ENCODE data around the gene SRPRB.

Gene SRPRB

DNA sequence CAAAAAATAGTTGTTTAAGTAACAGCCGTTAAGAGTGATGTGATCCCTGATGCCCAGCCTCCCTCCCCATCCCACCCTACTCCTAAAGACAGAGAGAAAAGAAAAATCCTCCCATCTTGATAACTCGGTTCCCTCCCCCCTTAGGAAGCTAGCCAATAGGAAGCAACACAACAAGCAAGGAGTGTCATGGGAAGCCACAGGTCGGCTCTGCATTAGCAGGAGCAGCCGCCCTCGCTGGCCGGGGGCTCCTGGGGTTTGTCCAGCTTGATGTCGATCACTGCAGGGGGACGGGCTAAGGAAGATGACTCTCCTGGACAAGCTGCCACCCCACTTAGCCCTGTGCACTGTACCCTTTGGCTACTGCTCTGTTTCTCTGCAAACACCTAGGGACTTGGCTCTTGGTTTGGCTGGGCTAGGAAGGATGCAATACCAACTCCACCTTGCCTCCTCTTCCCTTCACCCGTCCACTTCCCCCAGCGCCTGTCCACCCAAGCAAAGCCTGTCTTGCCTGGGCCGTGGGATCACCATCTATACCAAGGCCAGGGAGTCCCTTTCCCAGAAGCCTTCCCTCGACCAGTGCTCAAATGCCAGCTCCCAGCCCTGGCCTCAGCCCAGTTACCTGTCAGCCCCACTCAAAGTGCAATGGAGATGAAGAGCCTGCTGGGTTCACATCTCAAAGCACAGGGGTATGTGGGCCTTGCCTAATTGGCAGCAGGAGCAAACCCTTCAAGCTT lies 23.1 kb downstream of the SRPRB start:
- no peak for DNase-seq

DNA sequence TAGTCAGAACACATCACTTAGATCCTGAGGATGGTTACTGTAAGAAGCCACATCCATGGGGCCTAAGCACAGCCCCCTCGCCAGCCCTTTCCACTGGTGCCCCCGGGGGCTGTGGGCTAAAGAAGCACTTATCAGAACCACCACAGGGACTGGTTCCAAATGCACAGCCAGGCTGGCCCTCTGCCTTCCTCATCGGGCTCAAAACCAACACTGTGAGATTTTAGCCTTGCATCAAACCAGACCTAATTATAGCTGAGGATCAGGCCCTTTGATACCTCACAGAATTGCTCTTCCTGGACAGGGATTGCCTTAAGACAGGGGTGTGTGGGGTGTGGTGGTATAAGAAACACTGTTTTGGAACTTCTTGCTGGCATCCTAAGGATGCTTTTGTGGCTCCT lies 23.7 kb downstream of the SRPRB start:
- no peak for DNase-seq

DNA sequence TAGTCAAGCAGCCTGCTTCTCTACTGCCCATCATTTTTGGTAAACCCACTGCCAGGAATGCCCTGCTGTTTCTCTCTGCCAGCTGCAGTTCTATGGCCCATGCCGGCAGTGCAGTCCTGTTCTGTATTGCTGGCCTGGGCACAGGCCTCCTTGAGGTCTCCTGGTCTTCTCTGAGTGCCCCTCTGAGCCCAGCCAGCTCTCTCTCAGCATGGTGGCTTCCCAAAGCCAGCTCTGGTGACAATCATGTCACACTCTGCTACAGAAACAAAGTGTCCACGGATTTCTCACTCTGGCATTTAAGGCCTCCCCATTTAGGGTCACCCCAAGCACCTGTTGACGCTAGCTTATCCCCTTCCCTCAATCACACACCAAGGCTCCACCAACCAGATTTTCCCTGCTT lies 24.5 kb downstream of the SRPRB start:
- no peak for DNase-seq

DNA sequence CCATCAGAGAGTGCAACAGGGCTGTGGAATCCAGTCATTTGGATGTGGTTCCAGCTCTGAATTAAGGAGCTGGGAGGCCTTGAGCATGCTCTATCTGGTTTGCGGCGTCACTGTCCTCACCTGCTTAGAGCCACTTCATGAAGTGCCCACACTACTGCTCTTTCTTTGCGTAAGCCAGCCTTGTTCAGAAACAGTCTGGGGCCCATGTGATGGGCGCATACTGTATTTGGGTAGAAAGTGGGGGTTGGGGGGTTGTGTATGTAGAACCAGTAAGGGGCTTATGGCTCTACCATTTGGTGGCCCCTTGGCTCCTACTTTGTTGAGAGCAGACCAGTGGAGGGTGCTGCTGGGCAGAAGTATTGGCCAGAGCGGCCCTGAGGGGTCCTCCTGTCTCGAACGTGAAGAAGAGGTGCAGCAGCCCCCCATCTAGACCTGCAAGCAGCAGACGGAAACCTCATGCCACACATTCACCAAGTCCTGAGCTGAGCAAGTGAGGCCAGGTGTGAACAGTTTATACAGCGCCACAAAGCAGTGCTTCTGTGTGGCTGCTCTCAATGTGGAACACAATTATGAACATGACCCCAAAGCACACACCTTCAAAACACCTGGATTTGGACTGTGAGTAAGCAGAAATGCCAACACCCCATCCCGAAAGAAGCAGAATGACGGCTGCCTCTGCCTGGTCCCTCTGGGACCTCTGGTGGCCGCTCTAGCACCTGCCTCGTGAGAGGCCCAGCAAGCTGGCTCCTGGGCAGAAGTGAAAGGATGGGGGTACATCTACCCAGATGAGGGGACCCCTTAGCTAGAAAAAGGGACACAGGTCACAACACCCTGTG lies 26.6 kb downstream of the SRPRB start:
- DNase-seq, result no peak

DNA sequence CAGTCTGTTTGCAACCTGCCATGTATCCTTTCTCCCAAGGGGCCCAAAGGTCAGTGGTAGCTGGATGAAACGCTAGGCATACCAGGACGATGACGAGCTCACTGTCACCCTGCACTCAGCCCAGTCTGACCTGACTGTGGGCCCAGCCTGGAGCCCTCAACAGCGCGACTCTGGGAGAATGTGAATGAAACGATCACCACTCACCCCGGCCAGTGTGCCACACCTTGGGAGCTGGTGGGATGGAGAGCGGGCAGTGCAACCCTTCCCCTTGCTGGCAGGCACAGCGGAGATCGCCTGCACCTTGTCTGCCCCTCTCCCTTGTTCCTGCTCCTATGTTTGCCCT lies 27.2 kb downstream of the SRPRB start:
- no peak for DNase-seq

DNA sequence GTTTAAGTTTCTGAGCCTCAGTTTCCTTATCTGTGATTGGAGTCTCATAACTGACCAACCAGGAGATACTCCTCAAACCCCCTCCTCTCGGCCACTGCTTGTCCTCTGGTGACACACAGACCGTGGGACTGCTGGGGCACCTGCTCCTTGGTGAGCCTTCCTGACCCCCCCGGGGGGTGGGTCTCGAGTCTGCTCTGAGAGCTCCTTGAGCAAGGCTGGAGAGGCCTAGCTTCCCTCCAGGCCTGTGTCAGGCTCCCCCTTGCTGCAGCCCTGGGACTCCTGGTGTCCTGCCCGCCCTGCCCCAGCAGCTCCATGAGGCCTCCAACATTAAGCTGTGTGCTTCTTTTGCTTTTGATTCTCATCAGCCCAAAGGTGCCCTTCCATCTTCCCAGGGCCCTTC lies 27.7 kb downstream of the SRPRB start:
- no peak for DNase-seq

DNA sequence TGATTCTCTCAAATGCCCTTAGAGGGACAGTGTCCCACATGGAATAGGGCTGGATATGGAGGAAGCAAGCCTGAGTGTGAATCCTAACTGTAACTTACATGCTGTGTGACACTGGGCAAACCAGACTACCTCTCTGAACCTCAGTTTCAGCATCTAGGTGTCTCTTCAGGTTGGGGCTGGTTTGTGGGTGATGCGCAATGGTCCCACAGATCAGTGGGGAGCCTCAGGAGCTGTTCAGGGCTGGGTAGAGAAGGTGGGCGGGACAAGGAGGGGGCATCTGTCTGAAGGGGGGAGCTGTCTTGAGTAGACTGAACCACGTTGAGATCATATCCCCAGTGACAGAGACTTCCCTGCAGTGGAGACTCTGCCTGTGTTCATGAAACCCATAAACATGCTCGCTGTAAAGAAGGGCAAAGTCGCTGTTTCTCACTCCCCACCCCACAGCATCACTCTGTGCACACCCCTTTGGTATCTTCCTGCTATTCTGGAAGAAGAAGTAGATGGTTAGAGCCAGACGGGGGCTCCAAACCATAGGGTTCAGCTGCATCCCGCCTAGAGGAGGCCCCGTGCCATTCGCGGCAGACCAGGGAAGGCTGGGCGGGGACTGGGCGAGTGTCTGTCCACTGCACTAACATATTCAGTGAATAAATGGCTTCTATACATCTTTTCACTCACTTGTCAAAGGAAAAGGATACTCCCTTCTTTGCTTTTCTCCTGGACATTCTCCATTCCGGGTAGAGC lies 28.4 kb downstream of the SRPRB start:
- no peak for DNase-seq

DNA sequence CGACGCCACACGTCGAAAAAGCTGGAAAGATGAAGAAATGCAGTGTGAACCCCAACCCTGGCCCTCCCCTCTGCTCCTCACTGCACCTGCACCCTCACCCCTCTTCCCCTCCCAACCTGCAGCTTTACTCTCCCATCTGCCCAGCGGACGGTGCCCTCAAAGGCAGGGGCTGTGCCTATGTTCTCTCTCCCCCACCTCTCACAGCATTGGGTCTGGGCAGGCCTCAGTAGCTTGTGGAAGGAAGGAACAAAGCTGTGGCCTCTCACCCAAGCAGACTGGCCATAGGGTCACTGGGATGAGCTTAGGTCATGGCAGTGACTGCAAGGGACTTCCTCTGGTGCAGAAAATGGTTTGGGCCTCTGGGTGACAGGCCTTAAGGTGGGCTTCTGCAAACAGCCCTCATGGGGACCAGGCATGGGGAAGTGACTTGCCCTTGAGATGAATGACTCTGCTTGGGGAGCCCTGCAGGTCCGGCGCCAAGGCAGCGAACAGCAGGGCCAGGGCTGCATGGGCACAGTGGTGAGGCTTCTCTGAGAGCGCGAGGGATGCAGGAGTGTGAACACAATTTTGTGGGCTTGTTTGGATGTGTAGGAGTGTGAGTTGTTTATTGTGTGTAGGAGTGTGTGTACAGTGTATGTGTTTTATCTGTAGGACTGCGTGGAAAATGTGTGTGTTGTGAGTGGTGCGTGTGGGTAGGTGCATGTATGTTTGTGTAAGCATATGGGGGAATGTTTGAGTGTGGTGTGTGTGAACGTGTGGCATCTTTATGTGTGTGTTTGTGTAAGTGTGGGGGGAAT lies 29.2 kb downstream of the SRPRB start:
- no peak for DNase-seq

DNA sequence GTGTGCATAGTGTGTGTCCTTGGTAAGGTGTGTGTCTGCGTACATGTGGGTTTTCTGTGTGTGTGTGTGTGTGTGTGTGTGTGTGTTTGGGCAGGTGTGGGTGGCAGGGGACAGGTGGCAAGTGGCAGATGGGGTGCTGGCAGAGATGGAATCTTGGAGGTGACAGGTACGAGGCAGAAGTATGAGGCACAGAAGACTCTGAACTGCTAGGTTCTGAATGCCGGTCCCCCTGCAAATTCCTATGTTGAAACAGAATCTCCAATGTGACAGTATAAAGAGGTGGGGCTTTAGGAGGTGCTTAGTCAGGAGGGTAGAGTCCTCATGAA lies 29.8 kb downstream of the SRPRB start:
- no peak for DNase-seq

DNA sequence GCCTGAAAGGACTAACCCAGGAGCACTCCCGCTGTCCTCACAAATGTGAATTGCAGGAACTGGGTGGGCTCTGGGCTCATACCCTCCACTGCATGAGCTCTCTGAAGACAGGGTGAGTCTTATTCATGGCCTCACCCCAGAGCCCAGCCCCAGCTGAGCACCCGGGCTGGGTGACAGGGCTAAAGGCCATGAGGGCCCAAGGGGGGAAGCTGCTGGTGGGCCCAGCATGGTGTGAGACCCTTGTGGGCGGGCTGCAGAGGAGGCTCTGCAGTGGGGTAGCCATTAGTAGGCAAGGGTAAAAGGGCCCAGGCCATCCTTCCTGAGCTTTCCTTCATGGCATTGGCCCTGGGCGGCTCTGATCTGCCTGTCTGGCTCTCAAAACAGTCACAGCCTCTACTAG lies 30.3 kb downstream of the SRPRB start:
- DNase-seq, result no peak

DNA sequence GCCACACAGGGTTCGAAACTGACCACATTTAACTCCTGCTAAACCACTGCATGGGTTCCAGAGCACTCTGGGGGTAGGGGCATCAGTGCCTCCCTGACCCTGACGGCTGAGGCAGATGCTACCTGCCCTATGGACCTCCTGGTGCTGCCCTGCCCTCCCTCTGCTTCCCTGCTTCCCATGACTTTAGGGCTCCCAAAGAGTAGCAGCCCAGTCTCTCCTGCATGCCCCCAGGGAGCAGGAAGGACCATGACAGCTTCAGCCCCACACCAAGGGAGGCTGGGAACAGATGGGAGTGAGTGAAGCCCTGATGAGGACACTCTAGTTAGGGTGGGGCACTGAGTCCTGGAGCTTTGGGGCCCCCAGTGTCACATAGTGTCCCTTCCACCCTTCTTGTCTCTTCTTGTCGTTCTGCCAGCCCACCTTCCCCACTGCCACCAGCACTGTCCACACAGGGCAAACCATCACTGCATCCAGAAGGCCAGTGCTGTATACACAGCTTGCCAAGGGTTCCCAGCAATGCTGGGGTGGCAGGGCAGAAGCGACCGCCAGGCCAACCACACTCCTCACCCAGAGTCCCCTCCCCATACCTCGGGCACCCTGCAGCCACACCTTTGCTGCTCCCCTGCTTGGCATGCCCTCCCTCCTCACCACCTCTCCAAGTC lies 31.0 kb downstream of the SRPRB start:
- DNase-seq, result no peak

DNA sequence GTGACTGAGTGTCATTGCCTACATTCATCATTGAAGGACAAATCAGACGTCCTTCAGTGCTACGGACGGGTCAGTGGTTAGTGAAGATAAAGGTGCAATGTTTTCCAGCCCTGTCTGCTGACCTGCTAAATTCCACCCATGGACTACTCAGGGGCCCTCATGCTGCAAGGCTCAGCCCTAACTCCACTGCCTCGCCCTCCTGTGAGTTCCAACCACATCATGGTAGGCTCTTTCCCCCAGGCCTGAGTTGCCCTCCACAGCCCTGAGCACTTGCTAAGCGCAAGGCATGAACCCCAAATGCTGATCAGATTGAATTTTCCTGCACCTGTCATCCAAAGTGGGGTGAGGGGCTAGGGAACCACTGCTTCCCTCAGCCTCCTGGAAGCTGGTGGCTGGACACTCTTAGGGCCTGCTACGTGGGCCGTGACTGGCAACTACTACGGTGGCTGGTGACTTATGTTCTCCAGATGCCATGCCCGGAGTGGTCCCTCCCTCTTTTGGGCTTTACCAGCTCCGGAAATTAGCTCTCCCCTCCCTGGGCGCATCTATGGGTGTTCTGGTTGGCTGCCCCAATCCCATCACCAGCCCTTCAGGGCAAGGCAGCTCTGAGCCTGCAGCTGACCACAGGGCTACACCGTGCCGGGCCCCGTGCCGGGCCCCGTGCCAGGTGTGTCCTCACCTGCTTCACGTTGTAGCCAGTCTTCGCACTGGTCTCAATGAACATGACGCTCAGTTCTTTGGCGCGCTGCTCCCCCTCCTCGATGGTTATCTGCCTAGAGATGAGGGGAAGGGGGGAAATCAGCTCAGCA lies 32.1 kb downstream of the SRPRB start:
- DNase-seq, result no peak

DNA sequence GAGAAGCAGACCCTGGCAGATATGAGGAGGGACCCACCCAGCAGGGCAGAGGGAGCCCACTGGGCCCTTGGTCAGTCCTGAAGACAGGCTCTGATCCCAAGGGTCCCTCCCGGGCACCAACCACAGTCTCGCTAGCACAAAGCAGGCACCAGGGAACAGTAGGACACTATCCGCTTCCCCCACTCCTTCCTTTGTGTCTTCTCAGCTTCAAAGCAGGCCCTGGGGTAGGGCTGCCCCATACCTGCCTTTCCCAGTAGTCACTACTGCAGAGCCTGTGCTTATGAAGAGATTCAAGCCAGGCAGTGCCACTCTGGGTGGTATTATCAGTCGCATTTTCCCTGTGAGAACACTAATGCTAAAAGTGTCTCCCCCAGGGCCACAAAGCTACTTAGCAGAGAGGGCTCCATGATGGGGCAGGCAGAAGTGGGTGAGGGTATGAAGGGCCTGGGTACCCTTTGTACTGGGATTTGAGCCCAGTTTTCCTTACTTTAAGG lies 32.7 kb downstream of the SRPRB start:
- DNase-seq, result no peak

DNA sequence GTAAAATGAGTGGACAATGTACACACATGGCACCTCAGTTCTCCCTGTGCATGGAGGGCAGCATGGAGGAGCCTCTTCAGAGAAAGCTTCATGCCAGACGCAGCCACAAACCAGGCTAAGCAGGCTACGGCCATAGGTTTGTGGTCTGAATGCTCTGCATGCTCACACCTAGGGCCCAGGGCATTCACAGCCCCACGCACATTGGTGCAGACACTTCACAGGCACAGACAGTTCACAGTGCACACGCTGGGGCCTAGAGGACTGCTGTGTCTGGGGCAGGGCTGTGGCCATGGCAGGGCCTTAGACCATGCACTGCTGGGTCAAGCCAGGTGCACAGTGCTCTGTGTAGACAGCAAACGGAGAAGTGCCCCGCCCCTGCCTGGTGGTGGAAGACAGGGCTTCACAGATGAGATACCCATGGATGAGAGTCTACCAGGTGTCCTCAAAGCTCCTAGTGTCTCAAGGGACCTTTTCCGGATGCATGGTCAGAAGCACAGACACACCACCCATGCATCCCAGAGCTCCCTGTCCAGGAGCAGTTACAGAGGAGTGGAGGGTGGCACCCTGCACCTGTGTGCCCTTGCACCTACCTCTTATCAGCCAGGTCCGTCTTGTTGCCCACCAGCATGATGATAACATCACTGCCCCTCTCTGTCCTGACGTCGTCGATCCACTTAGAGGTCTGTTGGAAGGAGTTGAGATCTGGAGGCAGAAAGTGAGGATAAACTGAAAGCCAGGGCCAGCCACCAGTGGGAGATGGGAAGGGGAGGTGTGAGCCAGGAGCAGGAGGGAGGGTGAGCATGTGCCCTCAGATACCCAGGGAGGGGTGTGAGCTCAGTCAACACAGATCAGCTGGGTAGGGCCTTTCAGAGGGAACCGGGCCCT lies 33.5 kb downstream of the SRPRB start:
- no peak for DNase-seq

DNA sequence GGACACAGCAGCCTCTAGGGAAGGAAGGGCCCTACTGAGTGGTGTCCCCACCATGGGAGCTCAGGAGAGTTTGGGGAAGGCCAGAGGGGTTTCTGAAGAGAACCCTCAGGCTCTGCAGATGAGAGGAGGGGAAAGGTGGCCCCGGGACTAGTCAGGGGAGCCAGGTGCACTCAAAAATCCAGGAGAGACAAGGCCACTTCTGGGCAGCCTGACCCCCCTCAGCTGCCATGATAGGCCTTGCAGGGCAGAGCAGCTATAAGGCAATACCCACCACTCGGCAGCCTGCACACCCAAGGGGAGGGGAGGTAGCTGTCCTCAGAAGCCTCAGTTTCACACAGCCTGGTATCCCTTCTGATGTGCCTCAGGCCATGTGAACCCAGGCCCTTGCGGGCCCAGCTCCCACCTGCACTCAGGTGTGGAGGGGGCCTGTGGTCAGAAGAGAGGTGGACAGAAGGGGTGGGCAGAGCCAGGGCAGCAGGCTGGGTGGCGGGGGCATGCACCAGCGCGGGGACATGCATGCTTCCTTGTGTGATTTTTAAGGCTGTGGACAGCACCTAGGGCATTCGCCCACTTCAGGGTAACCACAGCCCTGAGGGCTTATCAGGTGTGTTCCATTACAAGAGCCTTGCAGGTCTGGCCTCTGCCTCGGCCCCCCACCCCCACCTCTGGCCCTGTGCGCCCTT lies 34.6 kb downstream of the SRPRB start:
- no peak for DNase-seq

DNA sequence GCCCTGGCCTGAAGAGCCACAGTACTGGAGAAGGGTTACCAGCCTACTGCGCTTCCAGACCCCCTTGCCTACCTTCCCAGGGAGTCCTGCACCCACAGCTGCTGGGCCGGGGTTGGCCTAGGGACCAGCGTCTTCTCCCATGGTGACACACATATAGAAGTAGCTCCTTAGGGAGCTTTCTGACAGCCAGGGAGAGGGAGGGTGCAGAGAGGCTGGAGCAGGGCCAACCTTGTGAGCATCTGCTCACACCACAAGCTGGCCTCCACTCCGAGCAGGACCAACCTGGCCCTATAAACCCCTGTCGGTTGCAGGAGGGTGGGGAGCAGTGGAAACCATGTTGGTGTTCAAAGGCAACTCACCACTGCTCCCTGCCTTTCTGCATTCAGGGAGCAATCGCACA lies 35.2 kb downstream of the SRPRB start:
- DNase-seq, result no peak

DNA sequence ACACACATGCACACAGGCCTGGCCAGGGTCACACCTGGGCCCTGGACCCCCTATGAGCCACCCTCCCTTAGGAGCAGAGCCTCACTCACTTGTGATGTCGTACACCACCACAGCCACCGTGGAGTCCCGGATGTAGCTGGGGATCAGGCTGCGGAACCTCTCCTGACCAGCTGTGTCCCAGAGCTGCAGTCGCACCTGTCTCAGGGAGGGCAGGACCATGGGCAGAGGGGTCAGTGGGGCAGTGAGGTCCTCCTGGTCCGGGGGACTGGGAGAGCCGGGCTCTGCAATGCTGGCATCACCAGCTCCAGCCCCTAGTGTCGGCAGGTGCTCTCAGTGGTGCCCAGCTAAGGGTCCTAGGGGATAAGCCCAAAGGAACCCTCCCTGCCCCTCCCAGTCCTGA lies 35.6 kb downstream of the SRPRB start:
- DNase-seq, result no peak

DNA sequence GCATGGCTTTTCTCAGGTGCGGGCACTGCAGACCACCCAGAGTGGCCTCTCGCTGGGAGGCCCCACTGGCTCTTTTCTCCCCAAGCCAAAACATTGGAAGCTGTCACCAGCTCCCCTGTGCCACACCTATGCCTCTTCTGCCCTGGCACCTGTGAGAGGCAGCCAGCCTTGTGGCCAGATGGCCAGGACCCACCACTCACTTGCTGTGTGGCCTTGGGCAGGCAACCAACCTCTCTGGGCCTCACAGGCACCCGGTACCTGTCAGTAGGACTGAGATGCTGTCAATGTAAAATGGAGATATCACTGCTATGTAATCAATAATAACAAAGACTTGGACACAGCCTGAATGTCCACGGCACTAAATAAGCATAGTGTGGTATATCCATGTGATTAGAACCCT lies 36.5 kb downstream of the SRPRB start:
- DNase-seq, result no peak

DNA sequence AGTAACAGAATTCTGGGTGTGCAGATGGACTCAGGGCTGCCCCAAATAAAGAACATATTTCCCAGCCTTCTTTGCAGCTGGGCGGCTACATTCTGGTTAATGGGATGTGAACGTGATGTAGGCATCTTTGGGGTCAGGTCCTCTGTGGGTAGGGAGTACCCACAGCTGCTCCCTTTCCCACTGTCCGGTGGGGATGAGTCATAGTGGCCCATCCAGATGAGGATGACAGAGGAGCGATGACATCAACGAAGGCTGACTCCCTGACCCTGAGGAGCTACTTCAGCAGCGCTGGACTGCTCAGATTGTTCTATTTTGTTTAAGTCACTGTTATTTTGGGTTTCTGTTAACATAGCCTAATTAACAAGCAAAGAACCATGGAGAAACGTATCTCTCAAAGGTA lies 38.0 kb downstream of the SRPRB start:
- DNase-seq, result no peak

DNA sequence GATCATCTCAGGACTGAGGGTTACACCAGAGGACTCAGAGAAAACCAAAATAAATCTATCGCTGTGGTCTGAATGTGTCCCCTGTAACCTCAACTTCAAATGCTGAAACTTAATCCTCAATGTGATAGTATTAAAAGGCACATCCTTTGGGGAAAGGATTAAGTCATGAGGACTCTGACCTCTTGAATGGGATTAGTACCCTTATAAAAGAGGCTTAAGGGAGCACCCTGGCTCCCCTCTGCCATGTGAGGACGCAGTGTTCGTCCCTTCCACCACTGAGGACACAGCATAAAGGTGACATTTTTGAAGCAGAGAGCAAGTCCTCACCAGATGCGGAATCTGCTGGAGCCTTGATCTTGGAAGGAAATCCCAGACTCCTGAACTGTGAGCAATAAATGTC lies 39.5 kb downstream of the SRPRB start:
- no peak for DNase-seq
